Prostate gland (tissue), 2 donors: Measurements from ENCODE around the gene DCAF15.

ENCODE experiments used
- CTCF ChIP-seq, 4 experiments: fragments of 200-600 bp in 2 of 4; fragments of 450-650 bp in 2 of 4; sonication (generic) in 2 of 4; IDR thresholded peaks; 1 replicate in 3 of 4; 2 replicates in 1 of 4; pipeline ENCODE4 v1.5.1; 2016 to 2019; ENCODE audit warnings: antibody characterized with exemption in 4 of 4, mild to moderate bottlenecking in 2 of 4, moderate library complexity in 2 of 4
- POLR2AphosphoS5 ChIP-seq: sonication (generic); formaldehyde crosslinking; IDR thresholded peaks from one replicate; pipeline ENCODE4 v1.6.1; 2017; ENCODE audit warnings: antibody characterized with exemption

GRCh38 chr19:13961826-13962698 is 9.8 kb downstream of the DCAF15 start:
- TF ChIP-seq CTCF (IDR thresholded peaks at IDR 0.05) = no peak
- no peak for TF ChIP-seq POLR2AphosphoS5
